Ovary (tissue), 3 donors: ENCODE measurements around the gene IGLL1.

ENCODE experiments used
- CTCF ChIP-seq, 3 donors: fragments of 450-650 bp in 2 of 3; fragments of 200-600 bp in 1 of 3; IDR thresholded peaks; one replicate each; pipeline versions ENCODE4 v1.5.1 to v1.8.0; 2016 to 2022; ENCODE audit warnings: antibody characterized with exemption in 3 of 3, mild to moderate bottlenecking in 1 of 3
- EP300 ChIP-seq: sonication (generic); formaldehyde crosslinking; IDR thresholded peaks from one replicate; pipeline ENCODE4 v1.6.1; 2017; ENCODE audit warnings: antibody characterized with exemption
- donor health status: DM: no; HTN: no; CAD: no.

GRCh38 chr22:23533771-23534191, 46.3 kb downstream of the IGLL1 start:
- TF ChIP-seq CTCF (IDR thresholded peaks at IDR 0.05) (no peak), EP300 (no peak)
